NOMO-1 treated with DMSO at 0.1 percent for 48 hours (cell line): ENCODE measurements around the gene TSPAN9.
A peak's percentile ranks its signal among the peaks of the same experiment; 100 is the strongest.

Source experiments
- DNase-seq: peaks from one replicate; lab custom pipeline; 2025; ENCODE audit not compliant: unreplicated experiment; lab: John Stamatoyannopoulos, UW

TSPAN9 gene

DNA sequence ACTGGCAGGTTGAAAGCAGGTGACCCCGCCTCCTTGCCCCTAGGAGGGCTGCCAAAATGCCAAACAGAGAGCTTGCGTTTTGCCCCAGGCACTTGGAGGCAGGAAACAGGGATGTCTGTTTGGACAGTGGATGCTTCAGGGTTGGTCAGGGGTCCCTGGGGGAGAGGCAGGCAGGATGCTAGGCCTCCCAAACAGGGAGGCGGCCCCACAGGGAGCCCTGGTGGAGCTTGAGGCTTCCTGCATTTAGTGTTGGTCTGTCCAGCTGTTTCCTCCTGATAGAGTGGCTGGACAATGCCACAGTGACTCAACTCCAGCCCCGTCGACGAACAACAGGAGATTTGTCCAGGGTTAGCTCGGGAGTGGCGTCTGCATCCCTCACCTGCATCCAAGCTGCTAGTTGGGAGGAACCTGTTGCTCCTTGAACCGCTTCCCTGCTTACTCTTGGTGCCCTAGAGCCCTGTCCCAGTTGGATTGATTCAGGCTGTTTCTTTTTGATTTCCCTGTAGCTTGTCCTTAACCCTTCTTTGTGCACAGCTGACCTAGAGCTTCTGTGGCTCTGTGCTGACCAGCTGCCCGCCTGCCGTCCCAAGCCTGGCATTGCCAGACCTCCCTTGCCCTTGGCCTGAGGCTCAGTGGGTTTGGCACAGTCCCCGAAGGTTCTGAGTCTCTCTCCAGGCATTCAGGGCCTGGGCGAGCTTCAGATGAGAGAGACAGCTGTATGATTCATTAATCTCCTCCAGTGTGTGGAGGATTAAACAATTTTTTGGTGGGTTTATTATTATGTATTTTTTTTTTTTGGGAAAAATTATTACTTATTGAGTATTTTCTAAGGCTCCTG lies 45.9 kb downstream of the TSPAN9 start:
- no peak for DNase-seq

DNA sequence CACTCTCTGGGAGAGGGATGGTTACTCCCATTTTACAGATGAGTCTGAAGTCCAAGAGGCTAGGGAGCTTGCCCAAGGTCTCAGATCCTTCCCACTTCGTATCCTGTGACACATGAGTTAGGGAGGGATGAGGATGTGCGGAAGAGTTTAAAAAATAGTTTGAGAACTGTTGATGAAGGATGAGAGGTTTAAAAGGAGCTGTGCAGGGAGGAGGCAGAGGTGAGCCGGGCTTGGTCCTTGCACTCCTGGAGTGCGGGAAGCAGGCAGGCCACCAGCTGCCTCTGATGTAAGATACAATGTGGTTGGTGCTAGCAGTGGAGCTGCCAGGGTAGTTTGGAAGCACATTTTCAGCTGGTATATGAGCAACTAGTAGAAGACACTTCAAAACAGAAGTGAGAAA lies 46.5 kb downstream of the TSPAN9 start:
- no peak for DNase-seq

DNA sequence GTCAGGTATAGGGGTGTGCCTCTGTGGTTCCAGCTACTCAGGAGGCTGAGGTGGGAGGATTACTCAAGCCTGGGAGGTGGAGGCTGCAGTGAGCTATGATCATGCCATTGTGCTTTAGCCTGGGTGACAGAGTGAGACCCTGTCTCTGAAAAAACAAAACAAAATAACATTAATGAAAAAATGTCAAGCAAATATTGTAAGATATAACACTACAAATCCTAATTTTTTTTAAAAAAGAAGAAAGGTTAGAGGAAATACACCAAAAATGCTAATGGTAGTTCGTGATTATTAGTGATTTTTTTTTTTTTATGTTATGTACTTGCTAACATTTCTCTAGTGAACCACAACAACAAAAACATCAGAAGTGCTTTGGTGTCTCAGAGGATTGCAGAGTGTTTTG lies 47.7 kb downstream of the TSPAN9 start:
- no peak for DNase-seq

DNA sequence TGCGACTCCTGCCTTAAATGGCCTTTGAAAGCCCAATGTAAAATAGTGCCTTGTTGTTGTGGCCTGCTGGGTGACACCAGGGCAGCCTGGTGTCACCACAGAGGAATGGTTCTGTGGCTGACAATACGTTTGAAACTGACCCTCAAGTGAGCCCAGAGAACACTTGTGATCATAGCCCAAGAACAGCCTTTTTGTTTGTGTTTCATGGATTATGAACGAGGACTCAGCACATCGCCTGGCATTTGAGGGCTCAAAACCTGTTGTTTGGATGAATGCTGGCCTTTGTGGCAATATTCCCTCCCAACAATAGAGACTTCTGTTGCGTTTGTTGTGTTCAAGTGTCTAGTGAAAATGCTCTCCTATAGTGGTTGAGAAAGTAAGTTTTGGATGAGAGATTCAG lies 48.5 kb downstream of the TSPAN9 start:
- DNase-seq, result no peak

DNA sequence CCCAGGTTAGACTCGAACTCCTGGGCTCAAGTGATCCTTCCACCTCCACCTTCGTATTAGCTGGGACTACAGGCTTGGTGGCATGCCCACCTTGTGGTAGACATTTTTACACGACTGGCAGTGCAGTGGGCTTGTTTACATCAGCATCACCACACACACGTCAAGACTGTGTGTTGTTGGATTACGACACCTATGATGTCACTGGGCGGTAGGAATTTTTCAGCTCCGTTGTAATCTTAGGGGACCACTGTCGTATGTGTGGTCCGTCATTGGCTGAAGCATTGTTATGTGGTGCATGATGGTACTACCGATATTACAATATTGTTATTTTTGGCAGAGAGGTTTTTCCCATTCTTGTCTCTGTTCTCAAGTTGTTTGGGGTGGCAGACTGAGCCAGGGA lies 50.7 kb downstream of the TSPAN9 start:
- no peak for DNase-seq

DNA sequence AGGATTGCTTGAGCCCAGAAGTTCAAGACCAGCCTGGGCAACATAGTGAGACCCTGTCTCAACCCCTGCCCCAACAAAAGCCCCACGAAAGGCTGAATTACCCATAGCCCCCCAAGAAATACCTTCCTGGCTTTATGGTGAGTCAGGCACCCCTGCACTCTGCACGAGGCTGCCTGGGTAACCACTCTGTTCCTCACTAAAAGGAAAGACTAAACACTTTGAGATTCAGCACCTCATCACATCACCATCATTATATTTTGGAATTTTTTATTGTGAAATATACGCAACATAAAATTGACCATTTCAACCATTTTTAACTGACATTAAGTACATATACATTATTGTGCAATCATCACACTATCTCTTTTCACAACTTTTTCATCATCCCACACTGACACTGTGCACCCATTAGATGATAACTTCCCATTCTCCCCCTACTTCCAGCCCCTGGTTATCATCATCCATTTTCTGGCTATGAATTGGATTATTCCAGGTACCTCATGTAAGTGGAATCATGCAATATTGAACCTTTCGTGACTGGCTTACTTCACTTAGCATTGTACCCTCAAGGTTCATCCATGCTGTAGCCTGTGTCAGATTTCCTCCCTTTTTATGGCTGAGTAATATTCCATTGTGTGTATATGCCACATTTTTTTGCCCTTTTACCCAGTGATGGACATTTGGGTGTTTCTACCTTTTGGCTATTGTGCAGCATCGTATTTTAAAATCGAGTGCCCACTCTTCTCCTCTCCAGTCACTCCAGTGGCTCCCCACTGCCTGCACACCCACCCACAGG lies 51.5 kb downstream of the TSPAN9 start:
- no peak for DNase-seq

DNA sequence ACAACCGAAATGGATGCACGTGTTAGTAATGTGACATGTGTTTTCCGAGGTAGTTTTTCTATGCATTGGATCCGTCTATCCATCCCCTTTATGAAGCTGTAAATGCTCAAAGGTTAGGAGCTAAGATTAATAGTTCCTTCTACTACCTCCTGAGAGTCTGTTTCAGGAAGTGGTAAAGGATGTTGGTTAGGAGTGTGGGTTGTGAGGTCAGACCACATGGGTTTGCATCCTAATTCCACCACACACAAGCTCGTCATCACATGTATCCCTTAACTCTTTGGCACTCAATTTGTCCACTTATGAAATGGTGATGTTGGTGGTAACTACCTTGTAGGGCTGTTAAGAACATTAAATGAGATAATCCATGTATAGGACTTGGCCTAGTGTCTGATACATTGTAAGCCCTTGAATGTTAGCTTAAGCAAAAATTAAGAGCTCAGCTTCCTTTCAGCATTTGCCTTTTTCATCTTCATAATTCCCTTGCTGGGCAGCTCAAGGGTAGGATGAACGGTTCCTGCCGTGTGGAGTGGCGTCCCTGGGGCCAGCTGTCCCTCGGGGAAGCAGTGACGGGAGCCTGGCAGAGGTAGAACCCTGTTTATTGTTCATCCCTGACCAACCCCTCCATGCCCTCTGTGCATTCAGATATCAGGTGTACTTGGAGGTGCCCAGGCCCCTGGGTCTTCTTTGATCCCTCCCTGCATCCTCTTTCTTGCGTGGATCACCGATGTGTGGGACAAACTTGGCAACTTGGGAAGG lies 52.3 kb downstream of the TSPAN9 start:
- DNase-seq, result peak; percentile 60

DNA sequence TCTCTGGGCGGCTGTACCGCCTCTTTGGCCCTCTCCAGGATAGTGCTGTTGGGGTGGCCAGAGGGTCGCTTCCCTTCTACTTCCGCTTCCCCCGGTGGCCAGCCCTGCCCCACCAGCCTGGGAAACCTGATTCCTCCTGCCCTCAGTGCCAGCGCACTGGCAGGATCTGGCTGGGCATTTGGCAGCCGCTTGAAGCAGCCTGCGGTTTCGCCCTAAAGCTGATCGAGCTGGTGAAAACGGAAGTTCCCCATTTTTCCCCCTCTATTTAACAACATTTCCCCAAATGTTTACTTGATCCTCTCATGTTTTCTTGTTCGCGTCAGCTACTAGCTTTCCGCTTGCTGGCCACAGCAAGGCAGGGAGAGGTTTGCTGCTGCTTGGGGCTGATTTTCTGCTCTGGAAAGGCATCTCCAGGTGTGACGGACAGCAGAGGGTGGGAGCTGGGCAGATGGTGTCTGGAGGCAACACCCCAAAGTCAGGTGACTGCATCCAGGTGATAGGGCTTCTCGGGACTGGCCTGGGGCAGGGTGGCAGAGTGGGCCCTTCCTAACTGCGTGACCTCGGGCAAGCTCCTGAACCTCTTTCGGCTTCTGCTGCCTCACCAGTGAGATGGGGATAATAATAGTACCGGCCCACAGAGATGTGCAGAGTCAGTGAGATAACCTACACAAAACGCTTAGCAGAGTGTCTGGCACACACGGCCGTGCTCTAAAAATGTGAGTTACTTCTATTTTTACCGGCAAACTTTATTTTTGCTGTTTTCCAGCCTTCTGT lies 53.1 kb downstream of the TSPAN9 start:
- DNase-seq, result peak; percentile 35

DNA sequence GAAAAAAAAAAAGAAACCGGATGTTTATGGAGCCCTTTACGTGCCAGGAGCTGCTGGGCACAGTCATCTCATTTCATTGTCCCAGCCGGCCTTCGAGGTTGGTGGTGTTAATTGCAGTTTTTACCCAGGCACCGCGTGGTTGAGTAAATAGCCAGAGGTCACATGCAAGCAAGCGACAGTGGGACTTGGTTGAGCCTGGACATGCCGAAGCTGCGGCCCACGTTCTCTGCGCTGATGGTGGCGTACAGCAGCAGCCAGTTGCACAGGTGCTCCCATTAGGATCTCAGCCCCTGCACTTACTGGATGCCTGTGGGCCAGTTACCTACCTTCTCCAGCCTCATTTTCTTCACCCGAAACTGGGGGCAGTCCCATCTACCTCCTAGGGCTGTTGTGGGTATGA lies 54.0 kb downstream of the TSPAN9 start:
- DNase-seq, result no peak

DNA sequence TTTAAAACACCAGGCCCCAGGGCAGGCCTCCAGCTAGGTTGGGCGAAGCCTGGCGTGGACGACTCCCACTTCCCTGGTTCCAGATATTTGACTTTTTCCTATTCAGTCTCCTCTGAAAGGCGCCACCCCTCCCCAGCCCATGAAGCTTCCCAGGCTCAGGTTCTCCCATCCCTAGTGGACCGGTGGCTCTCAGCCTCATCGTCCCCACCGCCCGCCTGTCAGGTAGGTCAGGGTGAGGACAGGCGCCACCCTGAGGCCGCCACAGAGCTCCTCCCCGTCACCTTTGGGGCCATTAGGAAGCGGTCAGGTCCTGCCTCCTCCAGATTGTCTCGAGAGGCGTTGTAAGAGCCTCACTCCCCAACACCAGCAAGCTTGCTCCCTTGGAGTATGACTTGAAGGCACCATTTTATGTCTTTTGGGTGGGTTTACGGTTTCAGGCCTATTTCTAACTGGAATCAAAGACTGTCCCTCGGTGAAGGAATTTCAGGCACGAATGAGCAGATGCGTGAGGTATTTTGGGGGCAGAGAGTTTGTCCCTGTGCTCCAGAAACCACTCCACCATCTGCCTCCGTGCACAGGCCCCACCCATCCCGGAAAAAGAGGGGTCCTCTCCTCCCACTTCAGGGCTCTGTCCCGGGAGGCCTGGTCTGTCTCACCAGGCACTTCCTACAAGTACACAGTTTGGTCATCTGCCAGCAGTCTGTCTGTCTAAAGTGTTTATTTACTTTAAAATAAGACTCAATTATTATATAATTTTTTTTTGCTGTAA lies 55.6 kb downstream of the TSPAN9 start:
- DNase-seq, result no peak

DNA sequence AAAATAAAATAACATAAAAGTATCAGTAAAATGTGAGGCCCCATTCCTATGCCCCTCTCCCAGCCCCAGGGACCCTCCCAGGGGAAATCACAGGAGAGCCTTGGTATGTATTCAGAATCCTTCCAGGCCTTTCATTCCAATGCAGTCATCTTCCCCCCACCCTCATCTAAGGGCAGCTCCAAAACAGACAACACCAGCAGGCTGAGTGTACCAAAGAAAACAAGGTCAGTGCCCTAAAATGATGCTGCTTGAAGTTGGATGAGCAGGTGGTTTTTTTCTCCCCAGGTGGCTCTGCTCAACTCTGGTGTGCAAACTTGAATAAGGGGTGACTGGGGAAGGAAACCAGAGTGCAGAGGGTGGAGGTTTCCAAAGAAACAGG lies 56.2 kb downstream of the TSPAN9 start:
- no peak for DNase-seq

DNA sequence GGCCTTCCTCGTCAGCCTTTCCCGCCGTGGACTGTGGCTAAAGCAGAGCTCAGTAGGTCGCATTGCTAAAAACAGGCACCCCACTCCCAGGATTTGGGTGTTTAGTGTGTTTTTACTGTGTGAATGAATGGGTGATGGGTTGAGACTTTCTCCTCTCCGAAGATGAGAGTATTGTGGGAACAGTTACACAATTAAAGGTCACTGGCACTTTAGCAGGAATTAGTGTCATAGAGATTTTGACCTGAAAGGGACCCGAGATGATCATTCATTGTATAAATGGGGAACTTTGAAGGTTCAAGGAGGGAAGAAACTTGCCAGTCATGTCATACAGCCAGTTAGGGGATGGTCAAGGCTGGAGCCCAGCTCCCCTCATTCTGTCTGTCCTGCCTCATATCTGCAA lies 56.9 kb downstream of the TSPAN9 start:
- DNase-seq, result no peak

DNA sequence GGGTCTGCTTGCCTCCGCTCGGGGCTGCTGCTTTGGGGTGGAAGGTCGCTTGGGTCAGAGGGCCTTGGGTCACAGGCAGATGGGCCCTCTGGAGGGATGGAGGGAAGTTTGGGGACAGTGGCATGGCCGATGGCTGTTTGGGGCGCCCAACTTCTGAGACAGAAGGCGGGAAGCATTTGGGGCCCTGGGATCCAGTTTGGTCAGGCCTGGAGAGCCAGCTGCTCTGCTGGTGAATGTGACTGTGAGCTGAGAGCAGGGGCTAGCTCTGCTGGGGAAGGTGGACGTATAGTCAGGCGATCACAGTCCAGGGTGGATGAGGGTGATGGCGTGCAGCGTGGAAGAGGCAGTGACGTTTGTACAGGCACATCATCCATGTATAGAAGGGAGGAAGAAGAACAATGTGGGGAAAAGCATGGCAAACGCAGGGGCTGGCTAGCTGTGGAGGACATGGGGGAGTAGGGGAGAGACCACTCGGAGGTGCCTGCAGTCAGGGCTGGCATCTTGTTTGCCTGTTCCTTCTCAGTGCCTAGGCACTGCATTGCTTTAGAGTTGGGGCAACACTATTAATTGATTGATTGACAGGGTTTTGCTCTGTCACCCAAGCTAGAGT lies 57.5 kb downstream of the TSPAN9 start:
- no peak for DNase-seq

DNA sequence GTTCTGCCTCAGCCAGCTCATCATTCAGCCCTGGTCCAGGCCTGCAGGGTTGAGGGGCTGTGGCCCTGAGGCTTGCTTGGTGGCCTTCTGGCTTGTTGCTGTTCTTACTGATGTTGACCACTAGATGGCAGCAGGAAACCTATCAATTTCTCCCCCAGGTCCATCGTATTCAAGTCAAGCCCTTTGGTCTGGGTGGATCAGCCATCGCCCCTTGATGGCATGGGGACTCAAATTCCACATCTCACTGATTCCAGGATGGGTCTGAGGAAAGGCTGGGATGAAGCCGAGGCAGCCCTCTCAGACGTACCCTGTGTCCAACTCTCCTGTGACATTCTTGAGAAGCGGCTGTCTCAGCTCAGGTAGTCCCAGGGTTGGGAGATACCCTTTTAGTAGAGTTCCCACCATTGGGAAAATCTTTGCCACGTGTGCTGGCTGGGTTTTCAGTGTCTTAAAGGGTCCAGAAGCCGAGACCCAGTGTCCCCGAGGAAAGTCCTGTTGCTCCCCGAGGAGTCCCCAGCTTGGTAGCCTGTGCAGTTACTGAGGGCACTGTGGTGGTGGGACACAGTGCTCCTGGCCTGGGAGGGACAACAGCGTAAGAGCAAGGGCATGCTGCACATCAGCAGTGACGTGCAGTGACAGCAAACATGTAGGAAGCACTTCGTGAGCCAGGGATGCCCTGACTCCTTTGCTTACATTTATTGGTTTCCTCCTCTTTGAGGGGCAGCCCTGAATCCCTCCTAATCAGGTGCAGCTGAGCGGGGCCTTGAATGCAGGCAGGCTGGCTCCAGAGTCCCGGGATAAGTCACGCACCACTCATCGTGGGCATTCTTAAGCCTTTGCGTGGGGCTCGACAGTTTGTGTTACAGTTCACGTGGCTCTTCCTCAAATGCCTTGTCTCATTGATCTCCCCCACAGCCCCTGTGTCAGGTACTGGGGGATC lies 58.6 kb downstream of the TSPAN9 start:
- DNase-seq, result peak; percentile 30

DNA sequence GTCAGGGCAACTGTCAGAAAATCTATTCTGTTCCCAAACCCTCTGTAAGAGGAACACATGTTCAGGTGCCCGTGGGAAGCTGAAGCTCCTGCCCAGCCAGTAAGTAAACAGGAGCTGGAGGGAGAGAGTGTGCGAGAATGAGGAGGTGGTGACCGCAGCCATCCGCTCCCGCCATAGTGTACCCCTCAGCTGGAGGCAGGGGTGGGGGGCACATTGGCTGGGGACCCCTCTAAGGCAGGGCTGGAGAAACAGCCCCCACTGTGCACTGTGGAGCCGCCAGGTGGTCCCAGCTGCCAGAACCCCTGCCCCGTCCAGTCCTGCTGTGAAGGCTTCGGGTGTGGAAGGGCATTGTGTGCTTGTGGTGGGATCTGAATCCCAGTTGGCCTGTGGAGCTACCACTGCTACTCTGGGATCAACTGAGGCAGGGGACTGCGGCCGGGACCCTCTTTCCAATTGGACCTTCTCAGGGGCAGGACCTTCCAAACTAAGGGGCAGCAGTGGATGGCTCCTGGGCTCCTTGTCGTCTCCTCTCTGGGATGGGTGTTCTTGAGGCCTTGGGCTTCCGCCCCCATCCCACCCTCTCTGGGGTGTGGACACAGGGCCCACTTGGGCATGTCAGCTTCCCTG lies 59.6 kb downstream of the TSPAN9 start:
- DNase-seq, result no peak

DNA sequence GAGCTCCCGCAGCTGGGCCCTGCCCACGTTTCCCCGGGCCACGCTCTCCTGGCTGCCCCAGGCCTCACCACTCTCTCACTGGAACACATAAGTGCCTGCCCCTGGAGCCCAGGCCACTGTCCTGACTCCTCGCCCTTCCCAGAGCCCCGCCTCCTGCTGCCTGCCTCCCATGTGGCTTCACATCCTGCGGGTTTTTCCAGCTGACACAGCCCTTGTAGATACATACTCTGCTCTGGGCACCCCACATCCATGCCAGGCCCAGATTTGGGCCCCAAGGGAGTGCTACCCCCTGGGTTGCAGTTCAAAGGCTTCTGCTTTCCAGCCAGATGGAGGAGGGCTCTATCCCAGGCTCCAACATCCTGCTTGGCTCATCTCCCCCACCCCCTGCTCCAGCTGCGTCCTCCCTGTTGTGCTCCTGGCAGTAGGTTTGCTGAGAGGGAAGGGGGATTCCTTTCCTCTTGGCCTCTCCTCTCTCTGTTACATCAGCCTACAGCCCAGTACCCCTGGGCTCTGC lies 60.1 kb downstream of the TSPAN9 start:
- no peak for DNase-seq

DNA sequence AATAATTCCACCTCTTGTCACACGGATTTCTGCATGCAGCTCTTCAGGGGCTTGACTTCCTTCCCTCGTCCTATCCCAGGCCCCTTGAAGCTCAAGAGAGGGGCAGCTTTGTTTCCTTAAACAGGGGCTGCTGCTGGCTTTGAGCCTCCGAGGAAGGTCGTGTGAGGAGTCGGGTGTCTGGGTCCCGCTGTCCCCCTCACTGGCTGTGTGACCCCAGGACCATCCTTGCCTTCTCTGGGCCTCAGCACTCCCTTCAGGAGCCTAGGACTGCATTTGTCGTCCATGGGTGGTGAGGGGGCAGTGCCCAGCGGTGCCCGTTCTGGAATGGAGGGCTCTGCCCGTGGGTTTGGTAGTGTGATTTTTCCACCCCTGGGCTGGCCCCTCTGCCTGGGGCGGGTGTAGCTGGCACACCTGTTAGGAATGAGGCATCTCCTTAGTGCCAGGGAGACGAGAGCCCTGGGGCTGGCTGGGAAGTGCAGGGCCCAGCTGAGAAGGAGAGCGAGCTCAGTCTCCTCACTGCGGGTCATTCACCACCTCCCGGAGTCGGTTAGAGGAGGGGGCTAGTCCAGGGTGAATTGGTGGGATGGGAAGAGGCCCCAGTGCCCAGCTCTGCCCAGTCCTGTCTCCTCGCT lies 60.8 kb downstream of the TSPAN9 start:
- DNase-seq, result no peak
